ENCODE results near the gene PRKAR2B.

PRKAR2B gene

GRCh38 chr7:107173691-107174406 is 129.3 kb downstream of the PRKAR2B start:
- DNase-seq (ENCODE audit: low read depth in 2 of 3, low spot score in 2 of 3), result no peak

- no peak for DNase-seq (ENCODE audit: low read depth in 2 of 3, low spot score in 2 of 3)
These were observed 135.0 kb downstream of the PRKAR2B start for GRCh38 chr7:107179326-107180164.

- DNase-seq (ENCODE audit: low read depth in 2 of 3, low spot score in 2 of 3), result peak in 2 of 3 experiments; percentile 40 to 48
These were observed 135.9 kb downstream of the PRKAR2B start for GRCh38 chr7:107180378-107180777.

- no peak for DNase-seq (ENCODE audit: low read depth in 2 of 3, low spot score in 2 of 3)
These were observed 136.7 kb downstream of the PRKAR2B start for GRCh38 chr7:107181172-107181571.

GRCh38 chr7:107185716-107186115 is 141.2 kb downstream of the PRKAR2B start:
- DNase-seq (ENCODE audit: low read depth in 2 of 3, low spot score in 2 of 3), result no peak

GRCh38 chr7:107186240-107186639 is 141.7 kb downstream of the PRKAR2B start:
- no peak for DNase-seq (ENCODE audit: low read depth in 2 of 3, low spot score in 2 of 3)

GRCh38 chr7:107187774-107188173 is 143.3 kb downstream of the PRKAR2B start:
- no peak for DNase-seq (ENCODE audit: low read depth in 2 of 3, low spot score in 2 of 3)

GRCh38 chr7:107190090-107190489 is 145.6 kb downstream of the PRKAR2B start:
- DNase-seq (ENCODE audit: low read depth in 2 of 3, low spot score in 2 of 3), result no peak

- no peak for DNase-seq (ENCODE audit: low read depth in 2 of 3, low spot score in 2 of 3)
These were observed 149.5 kb downstream of the PRKAR2B start for GRCh38 chr7:107194052-107194451.

GRCh38 chr7:107196834-107197610 is 152.5 kb downstream of the PRKAR2B start:
- no peak for DNase-seq (ENCODE audit: low read depth in 2 of 3, low spot score in 2 of 3)

GRCh38 chr7:107201795-107202450 is 157.4 kb downstream of the PRKAR2B start:
- DNase-seq (ENCODE audit: low read depth in 2 of 3, low spot score in 2 of 3), result no peak

GRCh38 chr7:107203607-107204006 is 159.1 kb downstream of the PRKAR2B start:
- no peak for DNase-seq (ENCODE audit: low read depth in 2 of 3, low spot score in 2 of 3)

GRCh38 chr7:107206136-107206535 is 161.6 kb downstream of the PRKAR2B start:
- no peak for DNase-seq (ENCODE audit: low read depth in 2 of 3, low spot score in 2 of 3)

GRCh38 chr7:107206706-107207105 is 162.2 kb downstream of the PRKAR2B start:
- no peak for DNase-seq (ENCODE audit: low read depth in 2 of 3, low spot score in 2 of 3)

- no peak for DNase-seq (ENCODE audit: low read depth in 2 of 3, low spot score in 2 of 3)
These were observed 163.0 kb downstream of the PRKAR2B start for GRCh38 chr7:107207459-107207858.

- DNase-seq (ENCODE audit: low read depth in 2 of 3, low spot score in 2 of 3), result no peak
These were observed 163.6 kb downstream of the PRKAR2B start for GRCh38 chr7:107208024-107208521.

- DNase-seq (ENCODE audit: low read depth in 2 of 3, low spot score in 2 of 3), result no peak
These were observed 164.1 kb downstream of the PRKAR2B start for GRCh38 chr7:107208563-107208962.

- no peak for DNase-seq (ENCODE audit: low read depth in 2 of 3, low spot score in 2 of 3)
These were observed 165.1 kb downstream of the PRKAR2B start for GRCh38 chr7:107209565-107209964.

GRCh38 chr7:107210400-107210799 is 165.9 kb downstream of the PRKAR2B start:
- DNase-seq (ENCODE audit: low read depth in 2 of 3, low spot score in 2 of 3), result no peak
